OCI-LY3 (cell line): Measurements from ENCODE around the gene ARHGAP28.

Source experiments
- EZH2phosphoT487 ChIP-seq: fragments of 200-600 bp; shearing (Covaris generic); IDR thresholded peaks from 2 replicates; pipeline ENCODE4 v1.6.1; 2018; ENCODE audit warnings: antibody characterized with exemption, mixed run types, low read depth
- TF ChIP-seq, protein P1 (sequence below): fragments of 200-600, 300-600 bp; sonication (generic); IDR thresholded peaks from 2 replicates; pipeline ENCODE4 v1.5.1; 2014; ENCODE audit warnings: antibody characterized with exemption, low read length, low read depth

DNA sequence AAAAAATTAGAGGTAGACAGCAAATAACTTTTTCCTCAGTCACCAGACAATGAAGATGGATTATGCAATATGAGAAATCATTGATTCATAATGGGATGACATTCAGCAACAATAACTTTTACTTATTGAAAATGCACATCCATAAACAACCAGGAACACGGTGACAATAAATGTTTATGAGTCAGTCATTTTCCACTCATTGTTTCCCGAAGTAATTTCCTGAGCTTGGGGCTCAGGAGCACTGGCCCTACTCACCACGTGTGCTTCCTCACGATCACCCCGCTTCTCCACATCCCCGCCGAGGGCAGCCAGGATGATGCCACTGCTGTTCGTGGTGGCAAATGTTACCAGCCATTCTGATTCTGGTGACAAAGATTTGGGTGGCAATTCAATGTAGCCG, 231.8 kb downstream of the ARHGAP28 start:
- TF ChIP-seq, protein P1, sequence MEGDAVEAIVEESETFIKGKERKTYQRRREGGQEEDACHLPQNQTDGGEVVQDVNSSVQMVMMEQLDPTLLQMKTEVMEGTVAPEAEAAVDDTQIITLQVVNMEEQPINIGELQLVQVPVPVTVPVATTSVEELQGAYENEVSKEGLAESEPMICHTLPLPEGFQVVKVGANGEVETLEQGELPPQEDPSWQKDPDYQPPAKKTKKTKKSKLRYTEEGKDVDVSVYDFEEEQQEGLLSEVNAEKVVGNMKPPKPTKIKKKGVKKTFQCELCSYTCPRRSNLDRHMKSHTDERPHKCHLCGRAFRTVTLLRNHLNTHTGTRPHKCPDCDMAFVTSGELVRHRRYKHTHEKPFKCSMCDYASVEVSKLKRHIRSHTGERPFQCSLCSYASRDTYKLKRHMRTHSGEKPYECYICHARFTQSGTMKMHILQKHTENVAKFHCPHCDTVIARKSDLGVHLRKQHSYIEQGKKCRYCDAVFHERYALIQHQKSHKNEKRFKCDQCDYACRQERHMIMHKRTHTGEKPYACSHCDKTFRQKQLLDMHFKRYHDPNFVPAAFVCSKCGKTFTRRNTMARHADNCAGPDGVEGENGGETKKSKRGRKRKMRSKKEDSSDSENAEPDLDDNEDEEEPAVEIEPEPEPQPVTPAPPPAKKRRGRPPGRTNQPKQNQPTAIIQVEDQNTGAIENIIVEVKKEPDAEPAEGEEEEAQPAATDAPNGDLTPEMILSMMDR: no peak
- TF ChIP-seq EZH2phosphoT487: no peak
